CD4-positive, alpha-beta T cell treated with Interleukin-12 subunit alpha and Interleukin-12 subunit beta, for 1 hour (primary cell): ENCODE data around the gene KCNA4.
"Not testable (repeated sequence)": the region's sequence is repeated elsewhere in the genome, so short reads cannot be mapped to it uniquely, and the experiment has no call there.

Experiments used
- DNase-seq: peaks from one replicate; pipeline ENCODE4 v3.0.0-alpha.2; 2020

KCNA4 gene

GRCh38 chr11:29989174-29989970 lies 27.5 kb downstream of the KCNA4 start:
- DNase-seq: no peak

- DNase-seq: no peak
Observed at GRCh38 chr11:29985248-29985647, 31.6 kb downstream of the KCNA4 start.

GRCh38 chr11:29984544-29984943 lies 32.3 kb downstream of the KCNA4 start:
- DNase-seq: no peak

GRCh38 chr11:29978549-29978948 lies 38.3 kb downstream of the KCNA4 start:
- no peak for DNase-seq

GRCh38 chr11:29975580-29975979 lies 41.2 kb downstream of the KCNA4 start:
- not testable (repeated sequence) for DNase-seq

GRCh38 chr11:29963796-29964195 lies 53.0 kb downstream of the KCNA4 start:
- DNase-seq: no peak

GRCh38 chr11:29963036-29963435 lies 53.8 kb downstream of the KCNA4 start:
- DNase-seq: no peak

- DNase-seq: no peak
Observed at GRCh38 chr11:29962243-29962642, 54.6 kb downstream of the KCNA4 start.
